GM18868 (cell line): ENCODE results near the gene ZNF275.
"Not testable (repeated sequence)": the region's sequence is repeated elsewhere in the genome, so short reads cannot be mapped to it uniquely, and the experiment has no call there.

ENCODE experiments used
- ATAC-seq: cut with Tn5 transposase; IDR thresholded peaks from one replicate; pipeline ENCODE4 v1.9.1; 2021; ENCODE audit warnings: mild to moderate bottlenecking, moderate library complexity; ENCODE audit not compliant: unreplicated experiment

ZNF275 gene

GRCh38 chrX:153333821-153334653 lies at the start of gene ZNF275:
Gene ZNF275, plus strand, starts transcription at chrX:153334153. Its CDS starts 2,527 bp downstream, at chrX:153336680.
- peak; percentile 85 for ATAC-seq

- ATAC-seq, result not testable (repeated sequence)
These were observed 48.3 kb upstream of the ZNF275 start for GRCh38 chrX:153285678-153286077.

GRCh38 chrX:153288807-153289206 lies 45.1 kb upstream of the ZNF275 start:
- ATAC-seq, result not testable (repeated sequence)

GRCh38 chrX:153293485-153294071 lies 40.4 kb upstream of the ZNF275 start:
- ATAC-seq, result not testable (repeated sequence)

GRCh38 chrX:153297376-153297775 lies 36.6 kb upstream of the ZNF275 start:
- ATAC-seq, result no peak

- no peak for ATAC-seq
These were observed 34.1 kb upstream of the ZNF275 start for GRCh38 chrX:153299855-153300254.

GRCh38 chrX:153301746-153302145 lies 32.2 kb upstream of the ZNF275 start:
- no peak for ATAC-seq

- ATAC-seq, result no peak
These were observed 31.2 kb upstream of the ZNF275 start for GRCh38 chrX:153302796-153303195.

GRCh38 chrX:153303276-153304262 lies 30.4 kb upstream of the ZNF275 start:
- ATAC-seq, result no peak

GRCh38 chrX:153304988-153305736 lies 28.8 kb upstream of the ZNF275 start:
- ATAC-seq, result no peak

- no peak for ATAC-seq
These were observed 28.0 kb upstream of the ZNF275 start for GRCh38 chrX:153305972-153306371.

- no peak for ATAC-seq
These were observed 27.3 kb upstream of the ZNF275 start for GRCh38 chrX:153306527-153307115.

GRCh38 chrX:153307276-153308178 lies 26.4 kb upstream of the ZNF275 start:
- ATAC-seq, result no peak

GRCh38 chrX:153310901-153311300 lies 23.1 kb upstream of the ZNF275 start:
- ATAC-seq, result no peak

- ATAC-seq, result no peak
These were observed 21.9 kb upstream of the ZNF275 start for GRCh38 chrX:153312041-153312440.

GRCh38 chrX:153312842-153313241 lies 21.1 kb upstream of the ZNF275 start:
- ATAC-seq, result no peak

- ATAC-seq, result no peak
These were observed 16.6 kb upstream of the ZNF275 start for GRCh38 chrX:153317306-153317705.

GRCh38 chrX:153317996-153318722 lies 15.8 kb upstream of the ZNF275 start:
- ATAC-seq, result no peak
